GM18951 (cell line): ENCODE results near the gene ABO.

Experiments used
- POLR2A ChIP-seq: IDR thresholded peaks from 4 replicates; pipeline ENCODE4 v1.6.1; 2011; ENCODE audit warnings: mild to moderate bottlenecking; ENCODE audit not compliant: insufficient read length, insufficient read depth; ENCODE audit errors: extremely low read depth
- in situ Hi-C: fragments of 300-500 bp; cut with MboI; formaldehyde crosslinking; loops from one replicate; pipeline ENCODE4 v1.12.0; 2022; ENCODE audit warnings: low sequenced_read_pairs, mixed read lengths, inconsistent platforms; ENCODE audit not compliant: unreplicated experiment

The ABO gene

GRCh38 chr9:133264235-133264764 lies 10.7 kb downstream of the ABO start:
- in situ Hi-C loops, result no loop called here
- TF ChIP-seq POLR2A, result no peak

DNA sequence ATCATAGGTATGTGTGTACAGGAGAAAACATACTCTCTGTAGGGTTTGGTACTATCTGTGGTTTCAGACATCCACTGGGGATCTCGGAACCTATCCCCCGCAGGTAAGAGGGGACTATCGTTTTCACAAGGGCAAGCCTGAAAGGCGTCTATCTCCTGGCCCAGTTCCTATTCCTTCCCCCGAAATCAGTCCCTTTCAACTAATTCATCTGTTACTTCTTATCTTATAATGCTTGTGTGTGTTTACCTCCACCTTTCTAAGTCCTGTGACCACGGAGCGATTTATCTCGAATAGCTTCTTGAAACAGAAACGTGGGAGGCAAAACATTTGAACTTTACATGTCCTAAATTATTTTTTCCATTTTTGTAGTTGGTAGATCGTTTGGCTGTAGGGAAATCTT lies 11.4 kb downstream of the ABO start:
- TF ChIP-seq POLR2A, result no peak
- in situ Hi-C loops, result no loop called here

- in situ Hi-C loops, result no loop called here
- TF ChIP-seq POLR2A, result no peak
These were observed 12.8 kb downstream of the ABO start for GRCh38 chr9:133262226-133262625.

DNA sequence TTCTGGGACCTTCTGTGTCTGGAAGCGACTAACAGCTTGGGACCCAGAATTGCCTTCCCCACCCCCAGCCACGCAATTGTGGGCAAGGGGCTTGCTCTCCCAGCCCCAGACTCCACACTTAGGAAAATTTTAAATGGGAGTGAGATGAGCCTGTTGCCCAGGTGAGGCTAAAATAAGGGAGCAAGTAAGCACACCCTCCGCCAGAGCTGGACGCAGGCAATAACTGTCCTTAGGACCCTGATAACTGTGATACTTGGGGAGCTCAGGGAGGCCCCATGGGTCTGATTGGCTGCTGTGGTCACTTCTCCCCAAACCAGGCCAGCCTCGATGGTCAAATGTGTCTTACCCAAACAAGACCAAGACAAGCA lies 13.3 kb downstream of the ABO start:
- no peak for TF ChIP-seq POLR2A
- in situ Hi-C loops, result no loop called here

GRCh38 chr9:133261103-133261752 lies 13.8 kb downstream of the ABO start:
- no peak for TF ChIP-seq POLR2A

GRCh38 chr9:133260334-133261102 lies 14.5 kb downstream of the ABO start:
- in situ Hi-C loops, result no loop called here
- TF ChIP-seq POLR2A, result no peak

More at GRCh38 chr9:133261103-133261752, 13.8 kb downstream of the ABO start:
- in situ Hi-C loops, result no loop called here

- in situ Hi-C loops, result no loop called here
- no peak for TF ChIP-seq POLR2A
These were observed 16.7 kb downstream of the ABO start for GRCh38 chr9:133258061-133259015.

DNA sequence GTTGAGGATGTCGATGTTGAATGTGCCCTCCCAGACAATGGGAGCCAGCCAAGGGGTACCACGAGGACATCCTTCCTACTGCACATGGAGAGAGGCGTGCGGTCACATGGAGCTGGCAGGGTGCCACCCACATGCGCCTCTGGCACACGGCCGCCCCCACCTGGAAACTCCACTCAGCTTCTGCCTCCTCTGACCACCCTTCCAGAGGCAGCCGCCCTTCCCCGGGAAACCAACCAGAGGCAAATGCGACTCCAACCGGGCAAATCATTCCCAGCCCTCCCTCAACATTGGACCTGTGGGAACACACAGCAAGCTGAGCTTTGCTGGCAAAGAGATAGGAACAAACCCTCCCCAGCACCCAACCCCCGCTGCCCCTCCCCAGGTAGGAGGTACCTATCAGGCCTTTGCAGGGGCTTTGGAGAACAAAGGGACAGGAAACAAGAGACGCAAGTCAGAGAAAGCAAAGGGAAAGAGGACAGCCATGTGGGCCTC lies 17.5 kb downstream of the ABO start:
- in situ Hi-C loops, result no loop called here

DNA sequence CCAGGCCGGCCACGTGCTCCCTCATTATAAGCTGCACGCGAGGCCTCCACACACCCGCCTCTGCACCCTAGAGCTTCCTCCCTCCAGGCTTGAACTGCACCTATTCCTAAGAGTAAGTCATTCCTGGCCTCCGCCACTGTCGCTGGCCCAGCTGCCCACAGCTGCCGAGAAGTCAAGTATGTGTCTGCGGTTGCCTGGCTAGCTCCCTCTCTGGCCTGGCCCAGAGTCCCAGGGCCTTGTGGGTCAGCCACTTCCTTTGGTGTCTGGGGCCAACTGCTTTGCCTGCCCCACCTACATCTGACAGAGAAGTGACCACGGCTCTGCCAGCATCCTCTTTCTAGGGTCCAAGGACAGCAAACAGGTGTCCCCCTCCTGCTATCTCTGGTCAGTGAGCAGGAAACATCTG lies 18.3 kb downstream of the ABO start:
- in situ Hi-C loops, result no loop called here
- TF ChIP-seq POLR2A, result no peak

More for the DNA sequence above, 17.5 kb downstream of the ABO start:
- TF ChIP-seq POLR2A, result no peak

- in situ Hi-C loops, result no loop called here
- TF ChIP-seq POLR2A, result no peak
These were observed 18.9 kb downstream of the ABO start for GRCh38 chr9:133256136-133256461.

- in situ Hi-C loops, result no loop called here
- no peak for TF ChIP-seq POLR2A
These were observed 19.4 kb downstream of the ABO start for GRCh38 chr9:133255371-133256135.

DNA sequence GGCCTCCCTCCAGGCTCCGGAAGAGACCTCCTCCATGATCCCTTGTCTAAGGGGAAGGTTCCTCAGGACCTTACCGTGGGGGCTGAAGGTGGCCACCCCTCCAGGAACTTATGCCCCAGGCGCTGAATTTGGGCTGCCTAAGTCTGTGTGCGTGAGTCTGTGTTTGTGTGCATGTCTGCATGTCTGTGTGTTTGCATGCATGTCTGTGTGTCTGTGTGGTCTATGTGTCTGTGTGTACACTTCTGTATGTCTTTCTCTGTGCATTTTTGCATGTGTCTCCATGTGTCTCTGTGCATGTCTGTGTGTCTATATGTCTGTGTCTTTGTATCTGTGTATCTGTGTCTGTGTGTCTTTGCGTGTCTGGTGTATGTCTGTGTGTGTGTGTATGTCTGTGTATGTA lies 20.5 kb downstream of the ABO start:
- TF ChIP-seq POLR2A, result no peak
- in situ Hi-C loops, result no loop called here
